HCT116 (cell line): Measurements from ENCODE around the gene TOP3B.

Experiments
- CTCF ChIP-seq, 3 experiments: fragments of 200-600 bp in 1 of 3; sonication (generic) in 1 of 3; IDR thresholded peaks in 2 of 3; conservative IDR thresholded peaks in 1 of 3; 2 replicates each; pipeline ENCODE4 v1.5.1; 2012 to 2017; ENCODE audit warnings: low read depth in 2 of 3, low read length in 2 of 3, antibody characterized with exemption in 1 of 3, borderline replicate concordance in 1 of 3, control low read depth in 1 of 3, mild to moderate bottlenecking in 1 of 3, mixed read lengths in 1 of 3, mixed run types in 1 of 3, moderate library complexity in 1 of 3; ENCODE audit not compliant: insufficient read depth in 1 of 3
- EZH2 ChIP-seq: fragments of 200-600 bp; sonication (generic); IDR thresholded peaks from 2 replicates; pipeline ENCODE4 v1.6.1; 2017; ENCODE audit warnings: antibody characterized with exemption, mixed run types
- EZH2phosphoT487 ChIP-seq: fragments of 200-600 bp; IDR thresholded peaks from 2 replicates; pipeline ENCODE4 v1.6.1; 2018; ENCODE audit warnings: antibody characterized with exemption, borderline replicate concordance
- MAX ChIP-seq: IDR thresholded peaks from 2 replicates; pipeline ENCODE4 v1.6.1; 2012
- POLR2A ChIP-seq: IDR thresholded peaks from 2 replicates; pipeline ENCODE4 v1.7.0; 2011; ENCODE audit warnings: borderline replicate concordance; ENCODE audit not compliant: insufficient read depth, insufficient read length; ENCODE audit errors: extremely low read depth
- POLR2AphosphoS5 ChIP-seq: IDR thresholded peaks from 2 replicates; pipeline ENCODE4 v1.6.1; 2011; ENCODE audit warnings: mild to moderate bottlenecking, low read depth, low read length, moderate library complexity
- REST ChIP-seq: IDR thresholded peaks from 2 replicates; pipeline ENCODE4 v1.6.1; 2012; ENCODE audit warnings: low read depth
- SIN3A ChIP-seq: IDR thresholded peaks from 2 replicates; pipeline ENCODE4 v1.6.1; 2012; ENCODE audit warnings: low read depth
- ZFX ChIP-seq: fragments of 450-650 bp; IDR thresholded peaks from 2 replicates; pipeline ENCODE4 v1.6.1; 2017

GRCh38 chr22:21915624-21916308 is 66.8 kb downstream of the TOP3B start:
- TF ChIP-seq SIN3A = no peak
- no peak for TF ChIP-seq POLR2A
- TF ChIP-seq MAX = no peak
- TF ChIP-seq CTCF (IDR thresholded peaks at IDR 0.05 in 2 of 3, conservative IDR thresholded peaks at IDR 0.05 in 1 of 3; ENCODE audit: borderline replicate concordance in 1 of 3, insufficient read depth in 1 of 3, low read depth in 2 of 3, low read length in 2 of 3) = no peak
- TF ChIP-seq POLR2AphosphoS5 = no peak
- TF ChIP-seq REST = no peak
- TF ChIP-seq ZFX = no peak
- TF ChIP-seq EZH2 = no peak
- no peak for TF ChIP-seq EZH2phosphoT487
